B cell (primary cell): ENCODE results near the gene ANGEL2. TPM values are rescaled to one million over a fixed set of nuclear protein-coding genes. Genes with fewer than 3 reads are reported as not detected.

ENCODE experiments used
- ATAC-seq: fragments of 200-7000 bp; cut with Tn5 transposase; one replicate; pipeline ENCODE4 v1.10.0; 2021; ENCODE audit warnings: low read depth, mild to moderate bottlenecking, moderate number of reproducible peaks, moderate library complexity
- CTCF ChIA-PET: fragments of 350-600 bp; sonication (Branson Sonifier 250); formaldehyde crosslinking; loops from one replicate; lab custom pipeline; 2021; ENCODE audit warnings: antibody characterized with exemption, inconsistent platforms; lab: Charles Lee
- POLR2A ChIA-PET: fragments of 350-600 bp; sonication (Branson Sonifier 250); formaldehyde crosslinking; loops from one replicate; lab custom pipeline; 2021; ENCODE audit warnings: antibody characterized with exemption; lab: Charles Lee
- DNase-seq: peaks from one replicate; pipeline ENCODE4 v3.0.0; 2013
- H2AFZ ChIP-seq: 2 replicates; pipeline ENCODE4 v1.6.1; 2012; ENCODE audit warnings: mild to moderate bottlenecking, low read depth, low read length; ENCODE audit not compliant: insufficient read depth, poor library complexity, severe bottlenecking
- H3K27ac ChIP-seq, 2 donors: 1 replicate in 1 of 2; 2 replicates in 1 of 2; pipeline ENCODE4 v1.5.1; 2012 to 2013; ENCODE audit warnings: low read length in 2 of 2, mild to moderate bottlenecking in 2 of 2, moderate library complexity in 1 of 2
- H3K27me3 ChIP-seq, 4 experiments: fragments of 200-600 bp in 1 of 4; sonication (generic) in 1 of 4; replicated peaks in 1 of 4; 1 replicate in 2 of 4; 2 replicates in 2 of 4; pipeline versions ENCODE4 v1.6.1 to v1.7.0; 2013 to 2016; ENCODE audit warnings: low read length in 3 of 4, mild to moderate bottlenecking in 2 of 4, mixed read lengths in 1 of 4, moderate library complexity in 1 of 4; ENCODE audit not compliant: insufficient read depth in 4 of 4, control insufficient read depth in 3 of 4; ENCODE audit errors: control extremely low read depth in 1 of 4
- H3K36me3 ChIP-seq, 2 experiments: replicated peaks in 1 of 2; 1 replicate in 1 of 2; 2 replicates in 1 of 2; pipeline versions ENCODE4 v1.6.1 to v1.7.1; 2013; ENCODE audit warnings: low read length in 1 of 2; ENCODE audit not compliant: insufficient read depth in 2 of 2, control insufficient read depth in 1 of 2; ENCODE audit errors: control extremely low read depth in 1 of 2, extremely low read depth in 1 of 2
- H3K4me1 ChIP-seq, 2 donors: fragments of 200-600 bp in 1 of 2; sonication (generic) in 1 of 2; 1 replicate in 1 of 2; 2 replicates in 1 of 2; pipeline versions ENCODE4 v1.5.1 to v1.6.1; 2013 to 2017; ENCODE audit warnings: low read length in 2 of 2; ENCODE audit not compliant: control insufficient read depth in 2 of 2, insufficient read depth in 2 of 2
- H3K4me2 ChIP-seq: replicated peaks from 2 replicates; pipeline ENCODE3; 2012; ENCODE audit warnings: mild to moderate bottlenecking, low read depth, low read length; ENCODE audit not compliant: poor library complexity, severe bottlenecking
- H3K4me3 ChIP-seq, 5 experiments: fragments of 200-600 bp in 1 of 5; sonication (generic) in 1 of 5; 1 replicate in 3 of 5; 2 replicates in 2 of 5; pipeline versions ENCODE4 v1.5.1 to v1.7.0; 2011 to 2016; ENCODE audit warnings: low read length in 4 of 5, mild to moderate bottlenecking in 4 of 5, low read depth in 2 of 5, control low read depth in 1 of 5, moderate library complexity in 1 of 5; ENCODE audit not compliant: insufficient read depth in 1 of 5; ENCODE audit errors: control extremely low read depth in 1 of 5, extremely low read depth in 1 of 5
- H3K79me2 ChIP-seq: fragments of 200-600 bp; sonication (generic); one replicate; pipeline ENCODE4 v1.6.0; 2016; ENCODE audit warnings: low read length; ENCODE audit not compliant: control insufficient read depth, insufficient read depth
- H3K9ac ChIP-seq: fragments of 200-600 bp; sonication (generic); 2 replicates; pipeline ENCODE4 v1.6.1; 2017; ENCODE audit warnings: mild to moderate bottlenecking, low read length, moderate library complexity
- H3K9me3 ChIP-seq, 3 donors: one replicate each; pipeline versions ENCODE4 v1.6.1 to v1.7.1; 2013; ENCODE audit warnings: low read length in 2 of 3; ENCODE audit not compliant: control insufficient read depth in 2 of 3, insufficient read depth in 1 of 3; ENCODE audit errors: control extremely low read depth in 1 of 3
- H4K20me1 ChIP-seq: 2 replicates; pipeline ENCODE4 v1.6.0; 2012; ENCODE audit warnings: mild to moderate bottlenecking, low read length; ENCODE audit not compliant: insufficient read depth, control insufficient read depth, poor library complexity, severe bottlenecking
- H3K27ac Mint-ChIP-seq: one replicate; pipeline ENCODE4 v1.8.0; 2021; ENCODE audit warnings: mixed read lengths
- H3K27me3 Mint-ChIP-seq: one replicate; pipeline ENCODE4 v1.8.0; 2021; ENCODE audit warnings: mixed read lengths
- H3K4me1 Mint-ChIP-seq: one replicate; pipeline ENCODE4 v1.8.0; 2021; ENCODE audit warnings: mixed read lengths
- H3K4me3 Mint-ChIP-seq: one replicate; pipeline ENCODE4 v1.8.0; 2021; ENCODE audit warnings: mixed read lengths
- H3K9me3 Mint-ChIP-seq: one replicate; pipeline ENCODE4 v1.8.0; 2022; ENCODE audit warnings: mixed read lengths; ENCODE audit not compliant: insufficient read depth
- EZH2 ChIP-seq: IDR thresholded peaks from 2 replicates; pipeline ENCODE4 v1.6.1; 2012; ENCODE audit warnings: borderline replicate concordance, low read depth, mild to moderate bottlenecking, moderate library complexity, low read length; ENCODE audit not compliant: insufficient read depth, poor library complexity, severe bottlenecking
- WGBS: methylation state at CpG from one replicate; pipeline ENCODE4 v1.1.5; 2013; ENCODE audit warnings: missing lambda C conversion rate; ENCODE audit not compliant: insufficient coverage; 5-methylcytosine and 5-hydroxymethylcytosine counted together
- intact Hi-C: fragments of 100-400 bp; cut with micrococcal nuclease; formaldehyde crosslinking; loops from one replicate; pipeline ENCODE4 v1.10.0; 2022
- polyA minus RNA-seq: library from RNA; depleted of rRNA, polyadenylated mRNA; stranded (reverse); fragments of >200 nt; gene quantifications from 2 replicates; pipeline ENCODE4 v1.2.3, GENCODE V29; 2012
- polyA plus RNA-seq: library from polyadenylated mRNA; depleted of rRNA; stranded (reverse); fragments of >200 nt; gene quantifications from 2 replicates; pipeline ENCODE4 v1.2.3, GENCODE V29; 2012
- total RNA-seq, 2 donors: library from RNA; stranded (reverse); fragments of 120-200 nt in 1 of 2; gene quantifications; 1 replicate in 1 of 2; 2 replicates in 1 of 2; pipeline versions ENCODE4 v1.2.3 to v1.2.4, GENCODE V29; 2013 to 2022
- TF ChIP-seq, protein P1 (sequence below): fragments of 200-600 bp; IDR thresholded peaks from one replicate; pipeline ENCODE4 v1.8.0; 2022; ENCODE audit warnings: antibody characterized with exemption, mild to moderate bottlenecking

Gene ANGEL2
- total RNA-seq (86.0 and 94.2 TPM in 2 replicates), polyA plus RNA-seq (25.2 and 45.8 TPM in 2 replicates), polyA minus RNA-seq (46.5 and 82.8 TPM in 2 replicates)
- 69.9 TPM for total RNA-seq (2013)

- Histone ChIP-seq H3K27me3 (no peaks in the 10 kb centered on the region), H3K27ac (peak within 1 kb of the TSS; percentile 81 to 92), H3K4me1 (peaks cover 7 to 14% of the 10 kb centered on the region in 2 donors), H3K79me2 (peaks cover 31% of the 10 kb centered on the region), H3K4me2 (peak within 1 kb of the TSS; percentile 82), H2AFZ (peak within 1 kb of the TSS; percentile 82), H3K9me3 (no peaks in the 10 kb centered on the region), H3K4me3 (peak within 1 kb of the TSS; percentile 65 to 89 (median 77)), H3K36me3 (peaks cover 1 to 20% of the 10 kb centered on the region in 2 experiments), H4K20me1 (no peaks in the 10 kb centered on the region), H3K9ac (peak within 1 kb of the TSS; percentile 73)
- Mint-ChIP-seq H3K4me3 (peak within 1 kb of the TSS; percentile 98), H3K4me1 (peaks cover 31% of the 10 kb centered on the region), H3K27ac (peak within 1 kb of the TSS; percentile 99), H3K27me3 (no peaks in the 10 kb centered on the region), H3K9me3 (no peaks in the 10 kb centered on the region)
- CTCF ChIA-PET, result interaction anchor here (1.4 kb wide), 1 partner anchor 35 kb away, joined by 3 read pairs; the partner anchor contains the start of gene RPS6KC1
- intact Hi-C loops, result loop anchor here (1.0 to 10.0 kb wide), 7 partner anchors 36 to 1436 kb away; partner anchors contain the start of genes DTL, FLVCR1, INTS7 and NSL1
- peak; percentile 96 for ATAC-seq
- peak; percentile 97 for DNase-seq
- WGBS, result under 1% methylated on average over 58 of the region's 66 CpGs
- TF ChIP-seq EZH2, result no peak
- TF ChIP-seq, protein P1, sequence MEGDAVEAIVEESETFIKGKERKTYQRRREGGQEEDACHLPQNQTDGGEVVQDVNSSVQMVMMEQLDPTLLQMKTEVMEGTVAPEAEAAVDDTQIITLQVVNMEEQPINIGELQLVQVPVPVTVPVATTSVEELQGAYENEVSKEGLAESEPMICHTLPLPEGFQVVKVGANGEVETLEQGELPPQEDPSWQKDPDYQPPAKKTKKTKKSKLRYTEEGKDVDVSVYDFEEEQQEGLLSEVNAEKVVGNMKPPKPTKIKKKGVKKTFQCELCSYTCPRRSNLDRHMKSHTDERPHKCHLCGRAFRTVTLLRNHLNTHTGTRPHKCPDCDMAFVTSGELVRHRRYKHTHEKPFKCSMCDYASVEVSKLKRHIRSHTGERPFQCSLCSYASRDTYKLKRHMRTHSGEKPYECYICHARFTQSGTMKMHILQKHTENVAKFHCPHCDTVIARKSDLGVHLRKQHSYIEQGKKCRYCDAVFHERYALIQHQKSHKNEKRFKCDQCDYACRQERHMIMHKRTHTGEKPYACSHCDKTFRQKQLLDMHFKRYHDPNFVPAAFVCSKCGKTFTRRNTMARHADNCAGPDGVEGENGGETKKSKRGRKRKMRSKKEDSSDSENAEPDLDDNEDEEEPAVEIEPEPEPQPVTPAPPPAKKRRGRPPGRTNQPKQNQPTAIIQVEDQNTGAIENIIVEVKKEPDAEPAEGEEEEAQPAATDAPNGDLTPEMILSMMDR, result no peak
- POLR2A ChIA-PET, result interaction anchor here (0.7 to 1.9 kb wide), 3 partner anchors 36 to 729 kb away, joined by 5 to 7 read pairs (median 5); partner anchors contain the start of genes FLVCR1 and RPS6KC1
These were observed at the start of gene ANGEL2 for GRCh38 chr1:213015099-213016050. Gene ANGEL2 (minus strand): TSS chr1:213015867. CDS start chr1:213015671, 196 bp downstream.
